Muscle of leg (tissue), 11 donors: ENCODE measurements around the gene DOCK2. TPM values are rescaled to one million over a fixed set of nuclear protein-coding genes. Genes with fewer than 3 reads are reported as not detected.
"Not testable (repeated sequence)": the region's sequence is repeated elsewhere in the genome, so short reads cannot be mapped to it uniquely, and the experiment has no call there.

Experiments
- DNase-seq: peaks from one replicate; pipeline ENCODE4 v3.0.0; 2013
- H3K27ac ChIP-seq: one replicate; pipeline ENCODE4 v1.5.1; 2013; ENCODE audit warnings: mild to moderate bottlenecking, low read length, control low read depth
- H3K27me3 ChIP-seq: one replicate; pipeline ENCODE4 v1.6.1; 2013; ENCODE audit warnings: low read length; ENCODE audit not compliant: control insufficient read depth, insufficient read depth
- H3K36me3 ChIP-seq: one replicate; pipeline ENCODE4 v1.6.1; 2013; ENCODE audit warnings: low read length; ENCODE audit not compliant: control insufficient read depth, insufficient read depth
- H3K4me1 ChIP-seq: one replicate; pipeline ENCODE4 v1.6.1; 2013; ENCODE audit warnings: low read length; ENCODE audit not compliant: control insufficient read depth, insufficient read depth
- H3K4me3 ChIP-seq: one replicate; pipeline ENCODE4 v1.5.1; 2013; ENCODE audit warnings: low read length, control low read depth
- H3K9me3 ChIP-seq: replicated peaks from 2 replicates; pipeline ENCODE4 v1.6.1; 2013; ENCODE audit warnings: low read depth, low read length; ENCODE audit not compliant: control insufficient read depth
- WGBS: methylation state at CpG from one replicate; pipeline ENCODE4 v1.1.5; 2013; ENCODE audit warnings: missing lambda C conversion rate; ENCODE audit not compliant: insufficient coverage; 5-methylcytosine and 5-hydroxymethylcytosine counted together
- polyA plus RNA-seq, 8 donors: library from polyadenylated mRNA; unstranded; fragments of 120-200 nt; gene quantifications; one replicate each; pipeline versions ENCODE4 v1.2.1 to v1.2.3, GENCODE V29; 2013; ENCODE audit warnings: inconsistent platforms in 1 of 8, low replicate concordance in 1 of 8; ENCODE audit not compliant: insufficient read length in 8 of 8, insufficient read depth in 1 of 8
- total RNA-seq: library from RNA; stranded (reverse); fragments of 120-200 nt; gene quantifications from one replicate; pipeline ENCODE4 v1.2.4, GENCODE V29; 2013

DOCK2 gene
- total and polyA plus RNA-seq, 9 donors: 3.4 to 4.5 (median 3.8) TPM

DNA sequence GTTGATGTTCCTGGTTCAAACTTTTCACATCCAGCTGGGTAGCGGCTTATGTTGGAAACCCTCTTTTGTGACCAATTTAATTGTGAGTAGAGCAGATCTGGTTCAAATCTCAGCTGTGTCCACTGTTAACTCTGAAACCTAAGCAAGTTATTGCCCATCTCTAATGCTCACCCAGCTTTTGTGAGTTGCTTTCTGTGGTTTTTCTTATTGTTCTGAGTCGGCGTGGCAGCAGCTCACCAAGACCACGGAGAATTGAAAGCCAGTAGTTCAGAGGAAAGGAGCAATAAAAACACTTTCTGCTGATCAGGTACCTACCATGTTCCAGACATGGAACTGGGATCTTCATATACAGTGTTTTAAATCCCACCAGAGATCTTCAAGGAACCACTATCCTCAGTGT, 114.4 kb downstream of the DOCK2 start:
- Histone ChIP-seq H3K27me3 (no peaks in the 10 kb centered on the region), H3K36me3 (no peaks in the 10 kb centered on the region), H3K4me3 (no peak overlapping the region), H3K4me1 (no peaks in the 10 kb centered on the region), H3K27ac (no peak overlapping the region), H3K9me3 (no peaks in the 10 kb centered on the region)
- no peak for DNase-seq
- 100% methylated on average over 3 of the region's 4 CpGs for WGBS

DNA sequence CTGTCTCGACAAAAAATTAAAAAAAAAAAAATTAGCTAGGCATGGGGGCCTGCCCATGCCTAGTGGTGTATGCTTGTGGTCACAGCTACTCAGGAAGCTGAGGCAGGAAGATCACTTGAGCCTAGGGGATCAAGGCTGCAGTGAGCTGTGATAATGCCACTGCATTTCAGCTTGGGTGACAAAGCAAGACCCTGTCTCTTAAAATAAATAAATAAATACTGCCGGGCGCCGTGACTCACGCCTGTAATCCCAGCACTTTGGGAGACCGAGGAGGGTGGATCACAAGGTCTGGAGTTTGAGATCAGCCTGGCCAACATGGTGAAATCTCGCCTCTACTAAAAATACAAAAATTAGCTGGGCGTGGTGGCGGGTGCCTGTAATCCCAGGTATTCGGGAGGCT, 115.5 kb downstream of the DOCK2 start:
- not testable (repeated sequence) for DNase-seq, H3K27me3 ChIP-seq, H3K9me3 ChIP-seq, H3K27ac ChIP-seq, H3K4me1 ChIP-seq, H3K4me3 ChIP-seq, H3K36me3 ChIP-seq
- WGBS: 85% methylated on average over 4 of the region's 10 CpGs

DNA sequence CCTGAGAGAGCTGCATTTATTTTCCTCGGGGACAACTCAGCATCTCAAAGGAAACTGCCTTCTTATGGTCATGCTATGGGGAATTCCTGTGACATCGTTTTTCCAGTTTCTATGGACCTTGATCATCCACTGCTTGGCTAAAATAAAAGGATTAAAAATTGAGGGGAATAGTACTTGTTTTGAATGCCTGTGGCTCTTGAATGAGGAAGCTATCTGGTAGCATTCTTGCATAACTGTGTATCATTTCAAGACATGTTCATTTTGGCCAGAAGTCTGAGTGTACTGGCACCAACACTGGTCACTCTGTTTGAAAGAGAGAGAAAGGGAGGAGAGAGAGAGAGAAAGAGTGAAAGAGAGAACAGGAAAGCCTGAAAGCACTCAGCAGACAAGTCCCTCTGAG, 116.7 kb downstream of the DOCK2 start:
- no peaks in the 10 kb centered on the region for H3K4me1 ChIP-seq
- DNase-seq: no peak
- WGBS: 57% methylated on average over 1 of the region's 2 CpGs
- H3K4me3 ChIP-seq: no peak overlapping the region
- H3K36me3 ChIP-seq: no peaks in the 10 kb centered on the region
- H3K27me3 ChIP-seq: no peaks in the 10 kb centered on the region
- no peak overlapping the region for H3K27ac ChIP-seq
- no peaks in the 10 kb centered on the region for H3K9me3 ChIP-seq

DNA sequence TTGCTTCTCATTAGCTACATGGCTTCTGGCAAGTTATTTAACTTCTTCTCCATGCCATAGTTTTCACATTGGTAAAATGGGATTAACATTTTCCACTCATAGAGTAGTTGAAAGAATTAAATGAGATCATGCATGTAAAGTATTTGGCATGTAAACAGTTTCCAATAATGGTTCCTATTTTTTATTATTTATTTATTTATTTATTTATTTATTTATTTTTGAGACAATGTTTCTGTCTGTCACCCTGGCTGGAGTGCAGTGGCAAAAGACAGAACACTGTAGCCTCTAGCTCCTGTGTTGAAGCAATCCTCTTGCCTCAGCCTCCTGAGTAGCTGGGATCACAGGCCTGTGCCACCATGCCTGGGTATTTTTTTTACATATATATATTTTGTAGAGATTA, 117.7 kb downstream of the DOCK2 start:
- no peak for DNase-seq
- no peaks in the 10 kb centered on the region for H3K27me3 ChIP-seq
- no peak overlapping the region for H3K4me3 ChIP-seq
- H3K27ac ChIP-seq: no peak overlapping the region
- H3K9me3 ChIP-seq: no peaks in the 10 kb centered on the region
- no peaks in the 10 kb centered on the region for H3K36me3 ChIP-seq
- H3K4me1 ChIP-seq: no peaks in the 10 kb centered on the region

DNA sequence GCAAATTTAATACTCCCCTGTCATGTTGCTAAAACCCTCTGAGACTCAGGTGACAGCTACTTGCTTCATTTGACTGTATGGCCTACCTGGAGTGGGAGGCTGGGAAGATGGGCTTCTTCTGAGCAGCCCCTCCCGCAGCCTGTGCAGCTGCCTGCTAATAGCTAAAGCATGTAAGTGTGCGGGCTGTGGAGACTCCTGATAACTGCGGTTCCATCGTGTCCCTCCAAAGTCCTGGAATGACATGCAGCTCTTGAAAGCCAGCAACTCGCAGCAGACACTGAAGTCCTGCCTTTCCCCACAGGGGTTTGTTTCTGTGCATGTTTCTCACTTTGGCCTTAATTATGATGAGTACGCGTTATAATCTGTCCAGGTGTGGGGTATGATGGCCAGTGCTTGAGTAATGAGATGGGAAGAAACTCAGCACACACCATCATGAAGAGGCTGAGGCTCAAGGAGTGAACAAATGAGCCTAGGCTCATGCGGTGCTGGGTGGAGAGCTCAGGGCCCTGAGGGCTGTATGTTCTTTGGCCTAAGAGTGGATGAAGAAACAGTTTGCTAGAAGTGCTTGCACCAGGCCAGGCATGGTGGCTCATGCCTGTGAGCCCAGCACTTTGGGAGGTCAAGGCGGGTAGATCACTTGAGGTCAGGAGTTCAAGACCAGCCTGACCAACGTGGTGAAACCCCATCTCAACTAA, 119.1 kb downstream of the DOCK2 start:
- H3K4me3 ChIP-seq: no peak overlapping the region
- H3K27me3 ChIP-seq: no peaks in the 10 kb centered on the region
- no peak overlapping the region for H3K27ac ChIP-seq
- WGBS: 71% methylated on average over 4 of the region's 10 CpGs
- H3K36me3 ChIP-seq: no peaks in the 10 kb centered on the region
- H3K4me1 ChIP-seq: no peaks in the 10 kb centered on the region
- H3K9me3 ChIP-seq: no peaks in the 10 kb centered on the region
- no peak for DNase-seq

DNA sequence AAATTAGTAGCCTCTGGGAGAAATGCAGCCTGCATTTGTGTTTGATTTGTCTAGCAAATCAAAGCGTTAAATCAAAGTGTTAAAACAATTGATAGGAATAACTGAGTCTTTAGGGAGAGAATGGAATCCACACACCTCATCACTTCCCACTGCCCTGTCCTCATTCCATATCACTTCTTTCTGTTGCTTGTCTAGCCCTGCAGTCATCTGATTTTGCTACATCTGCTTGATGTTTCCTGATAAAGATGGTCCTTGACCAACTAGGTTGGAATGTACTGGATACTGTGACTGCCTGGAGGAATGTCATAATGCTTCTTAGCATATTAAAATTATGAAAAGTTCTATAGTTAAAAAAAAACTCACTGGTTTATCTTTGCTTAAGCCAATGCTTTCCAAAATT, 119.9 kb downstream of the DOCK2 start:
- H3K36me3 ChIP-seq: no peaks in the 10 kb centered on the region
- H3K4me3 ChIP-seq: no peak overlapping the region
- no peak overlapping the region for H3K27ac ChIP-seq
- no peaks in the 10 kb centered on the region for H3K4me1 ChIP-seq
- no CpG with 5 or more reads among the region's 1 CpG for WGBS
- H3K27me3 ChIP-seq: no peaks in the 10 kb centered on the region
- H3K9me3 ChIP-seq: no peaks in the 10 kb centered on the region
- no peak for DNase-seq

DNA sequence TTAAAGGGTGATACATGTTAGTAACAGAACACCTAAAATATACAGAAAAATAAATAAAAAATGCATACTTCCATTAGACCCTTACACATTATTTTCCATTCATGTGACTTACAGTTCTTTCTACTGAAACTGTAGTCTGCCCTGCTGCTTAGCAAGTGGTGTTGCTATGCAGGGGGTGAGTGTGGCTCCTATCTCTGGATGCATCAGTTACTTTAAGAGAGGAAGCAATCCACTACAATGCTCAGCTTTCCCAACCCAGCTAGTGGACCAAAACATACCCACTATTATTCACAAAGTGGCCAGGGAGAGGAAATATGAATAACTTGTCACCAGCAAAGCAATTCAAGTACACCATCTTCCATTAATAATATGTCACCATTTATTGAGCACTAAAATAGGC, 121.8 kb downstream of the DOCK2 start:
- Histone ChIP-seq H3K4me1 (no peaks in the 10 kb centered on the region), H3K27me3 (no peaks in the 10 kb centered on the region), H3K4me3 (no peak overlapping the region), H3K36me3 (no peaks in the 10 kb centered on the region), H3K27ac (no peak overlapping the region), H3K9me3 (no peaks in the 10 kb centered on the region)
- DNase-seq: no peak

DNA sequence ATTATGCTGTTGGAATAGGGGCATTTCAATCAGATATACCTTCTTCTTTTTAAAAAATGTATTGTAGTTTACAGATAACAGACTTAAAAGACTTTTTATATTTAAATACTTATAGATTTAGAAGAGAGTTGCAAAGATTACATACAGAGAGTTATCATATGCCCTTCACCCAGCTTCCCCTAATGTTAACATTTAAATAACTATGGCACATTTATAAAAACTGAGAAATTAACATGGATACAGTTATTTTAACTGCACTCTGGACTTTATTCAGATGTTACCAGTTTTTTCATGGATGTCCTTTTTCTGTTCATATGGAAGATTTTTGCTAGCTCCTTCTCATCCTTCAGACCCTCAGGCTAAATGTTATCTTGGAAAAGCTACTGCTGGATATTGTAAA, 123.2 kb downstream of the DOCK2 start:
- Histone ChIP-seq H3K27me3 (no peaks in the 10 kb centered on the region), H3K4me3 (no peak overlapping the region), H3K36me3 (no peaks in the 10 kb centered on the region), H3K9me3 (no peaks in the 10 kb centered on the region), H3K4me1 (no peaks in the 10 kb centered on the region), H3K27ac (no peak overlapping the region)
- no peak for DNase-seq

DNA sequence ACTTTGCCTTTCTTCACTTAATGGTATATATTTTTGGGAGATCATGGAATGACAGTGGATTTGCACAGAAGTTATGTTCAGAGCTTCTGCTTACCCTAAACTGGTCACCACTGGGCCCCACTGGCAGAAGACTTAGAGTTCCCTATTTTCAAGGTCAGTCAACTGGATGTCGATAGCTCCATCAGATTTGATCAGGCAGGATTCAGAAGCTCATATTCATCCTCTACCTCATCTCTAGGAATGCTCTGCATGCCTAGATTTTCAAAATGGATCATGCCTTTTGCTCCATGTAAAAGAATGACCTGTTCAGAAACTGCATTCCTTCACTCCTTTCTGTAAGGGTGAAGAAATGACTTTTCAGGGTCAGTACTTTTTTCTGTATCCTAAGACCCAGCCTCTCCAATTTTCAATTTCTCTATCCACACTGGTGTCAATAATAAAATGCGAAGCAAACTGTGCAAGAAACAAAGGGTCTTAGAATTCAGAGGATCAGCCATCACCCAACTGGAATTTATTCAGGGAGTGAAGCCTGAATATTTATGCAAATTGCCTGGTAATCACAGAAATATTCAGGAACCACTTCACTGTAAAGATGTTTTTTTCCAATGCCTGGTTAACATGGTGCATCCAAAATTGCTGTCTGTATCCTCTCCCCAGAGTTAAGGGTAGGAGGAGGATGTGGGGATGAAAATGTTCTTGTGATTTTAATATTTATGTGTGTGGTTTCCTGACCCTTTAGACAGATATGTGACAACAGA, 125.4 kb downstream of the DOCK2 start:
- Histone ChIP-seq H3K36me3 (no peaks in the 10 kb centered on the region), H3K27me3 (no peaks in the 10 kb centered on the region), H3K27ac (no peak overlapping the region), H3K9me3 (no peaks in the 10 kb centered on the region), H3K4me3 (no peak overlapping the region), H3K4me1 (no peaks in the 10 kb centered on the region)
- WGBS: 88% methylated on average over 1 of the region's 2 CpGs
- DNase-seq: no peak

DNA sequence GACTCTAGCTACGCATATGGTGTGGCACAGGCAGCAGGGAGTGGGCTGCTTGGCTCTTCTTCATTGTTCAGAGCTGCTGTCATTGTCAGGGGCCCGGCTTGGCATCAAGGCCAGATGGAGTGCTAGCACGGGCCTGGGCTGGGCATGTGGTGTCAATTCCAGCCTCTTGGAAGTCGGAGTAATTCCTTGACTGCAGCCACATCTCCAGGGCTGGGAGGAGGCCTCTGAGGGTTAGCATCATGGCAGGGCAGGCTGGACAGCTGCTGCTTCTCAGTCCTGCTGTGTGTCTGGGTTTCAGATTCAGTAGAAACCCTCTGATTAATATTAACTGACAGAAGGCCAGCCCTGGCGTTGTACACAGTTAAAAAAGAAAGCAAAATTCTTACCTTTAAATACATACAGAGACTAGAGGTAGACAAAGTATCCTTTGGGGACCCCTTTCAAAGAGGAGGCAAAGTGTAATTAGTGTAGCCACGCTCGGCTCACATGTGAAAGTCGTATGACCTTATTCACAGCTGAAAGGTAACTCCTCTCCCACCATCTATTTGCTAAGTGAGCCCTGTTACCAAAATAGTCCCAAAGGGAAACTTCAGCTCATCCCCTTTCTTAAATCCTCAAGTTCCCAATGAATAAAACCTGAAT, 126.4 kb downstream of the DOCK2 start:
- Histone ChIP-seq H3K4me1 (no peaks in the 10 kb centered on the region), H3K27ac (no peak overlapping the region), H3K36me3 (no peaks in the 10 kb centered on the region), H3K27me3 (no peaks in the 10 kb centered on the region), H3K9me3 (no peaks in the 10 kb centered on the region), H3K4me3 (no peak overlapping the region)
- DNase-seq: no peak
- WGBS: 27% methylated on average over 7 of the region's 8 CpGs
